Measurements from ENCODE around the gene CCDC149.

The CCDC149 gene

GRCh38 chr4:24912252-24913118, at the start of gene CCDC149:
Gene CCDC149 (minus strand): TSS chr4:24913042. CDS start chr4:24912864, 178 bp downstream.
- no peak for DNase-seq (ENCODE audit: low read depth in 2 of 2)

DNA sequence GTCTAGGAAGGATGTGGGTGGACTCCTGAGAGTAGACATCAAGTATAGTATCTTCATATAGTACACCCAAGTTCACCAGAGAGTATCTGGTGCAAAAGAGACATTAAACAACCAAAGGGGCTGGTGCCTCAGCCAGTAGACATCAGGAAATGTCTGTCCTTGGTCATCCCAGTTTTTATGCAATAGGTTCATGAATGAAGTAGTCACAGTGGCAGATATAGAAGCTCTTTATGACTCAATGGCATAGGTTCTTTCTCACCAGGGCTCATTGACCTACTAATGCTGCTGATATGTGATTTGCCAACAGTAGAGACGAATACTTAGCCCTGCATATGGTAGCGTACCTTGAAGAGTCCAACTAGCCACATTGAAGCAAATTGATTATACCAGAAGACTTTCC, 45.0 kb upstream of the CCDC149 start:
- DNase-seq (ENCODE audit: low read depth in 2 of 2) = no peak

- no peak for DNase-seq (ENCODE audit: low read depth in 2 of 2)
Observed at GRCh38 chr4:24956763-24957162, 43.9 kb upstream of the CCDC149 start.

GRCh38 chr4:24956091-24956490, 43.2 kb upstream of the CCDC149 start:
- no peak for DNase-seq (ENCODE audit: low read depth in 2 of 2)

DNA sequence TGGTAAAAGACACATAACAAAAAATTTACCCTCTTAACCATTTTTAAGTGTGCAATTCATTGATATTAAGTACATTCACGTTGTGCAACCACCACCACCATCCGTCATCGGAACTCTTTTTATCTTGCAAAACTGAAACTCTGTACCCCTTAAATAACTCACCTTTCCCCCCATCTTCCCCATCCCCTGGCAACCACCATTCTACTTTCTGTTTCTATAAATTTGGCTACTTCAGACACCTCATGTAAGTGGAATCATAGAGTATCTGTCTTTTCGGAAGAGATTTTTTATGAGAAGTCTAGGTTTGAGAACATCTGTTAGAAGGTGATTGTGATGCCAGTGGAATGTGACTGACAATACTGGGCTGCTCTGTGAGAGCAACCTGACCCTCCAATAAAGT, 39.8 kb upstream of the CCDC149 start:
- no peak for DNase-seq (ENCODE audit: low read depth in 2 of 2)

DNA sequence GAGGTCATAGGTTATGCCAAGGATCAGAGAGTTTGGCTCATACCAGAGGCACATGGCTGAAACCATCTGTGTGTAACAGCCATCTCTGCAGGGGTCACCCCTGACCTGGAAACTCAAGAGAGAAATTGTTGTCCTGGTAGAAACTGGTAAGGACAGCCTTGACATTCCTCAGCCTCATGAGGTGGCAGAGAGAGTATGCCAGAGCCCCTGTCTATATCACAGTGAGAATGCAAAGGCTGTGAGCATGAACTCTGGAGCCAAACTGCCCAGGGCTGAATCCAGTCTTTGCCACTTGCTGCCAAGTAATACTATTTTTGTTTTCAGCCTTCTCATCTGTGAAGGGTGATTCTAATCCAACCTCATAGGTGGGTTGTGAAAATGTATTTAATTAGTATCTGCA, 37.1 kb upstream of the CCDC149 start:
- no peak for DNase-seq (ENCODE audit: low read depth in 2 of 2)

DNA sequence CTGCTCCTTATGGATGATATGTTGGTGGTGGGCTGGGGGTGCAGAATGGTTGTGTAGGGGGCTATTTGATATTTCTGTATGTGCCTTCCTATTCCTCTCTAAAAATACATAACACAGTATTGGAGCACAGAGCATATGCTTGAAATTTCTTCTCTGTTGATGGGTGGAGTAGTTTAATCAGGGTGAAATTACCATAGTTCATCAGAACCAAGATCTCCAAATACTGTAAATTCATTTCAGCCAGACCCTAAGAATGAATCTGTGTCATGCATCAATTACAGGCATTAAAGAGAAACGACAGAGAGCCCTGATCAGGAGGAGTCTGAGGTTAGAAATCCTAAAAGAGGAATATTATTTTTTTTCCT, 25.1 kb upstream of the CCDC149 start:
- no peak for DNase-seq (ENCODE audit: low read depth in 2 of 2)

DNA sequence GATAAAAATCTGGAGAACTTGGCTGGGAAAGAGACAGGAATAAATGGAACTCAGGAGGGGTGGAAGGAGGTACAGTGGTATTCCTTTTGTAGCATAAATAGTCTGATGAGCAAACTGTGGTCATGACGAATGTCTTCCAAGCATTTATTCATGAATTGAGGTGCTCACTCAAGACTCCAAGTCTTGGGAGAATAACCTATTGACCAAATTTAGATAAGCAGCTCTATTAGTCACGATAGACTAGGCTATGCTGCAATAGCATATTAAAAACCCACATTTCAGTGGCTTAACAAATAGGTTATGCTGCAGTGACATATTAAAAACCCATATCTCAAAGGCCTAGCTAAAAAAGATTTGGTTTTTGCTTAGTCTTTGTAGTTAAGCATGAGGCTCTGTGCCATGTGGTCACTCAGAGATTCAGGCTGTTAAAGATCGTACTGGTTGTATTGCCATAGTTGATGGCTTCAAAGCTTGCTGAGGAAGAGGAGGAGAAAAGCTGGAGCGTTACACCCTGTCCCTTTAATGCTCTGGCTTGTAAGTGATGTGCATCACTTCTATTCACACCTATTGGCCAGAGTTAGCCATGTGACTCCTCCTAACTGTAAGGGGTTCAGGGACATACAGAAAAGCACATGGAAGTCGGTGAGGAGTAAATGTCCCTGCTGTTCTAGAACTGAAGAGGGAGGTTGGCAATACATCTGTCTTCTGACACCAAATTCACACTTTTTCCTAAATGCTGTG, 24.5 kb upstream of the CCDC149 start:
- DNase-seq (ENCODE audit: low read depth in 2 of 2) = no peak

DNA sequence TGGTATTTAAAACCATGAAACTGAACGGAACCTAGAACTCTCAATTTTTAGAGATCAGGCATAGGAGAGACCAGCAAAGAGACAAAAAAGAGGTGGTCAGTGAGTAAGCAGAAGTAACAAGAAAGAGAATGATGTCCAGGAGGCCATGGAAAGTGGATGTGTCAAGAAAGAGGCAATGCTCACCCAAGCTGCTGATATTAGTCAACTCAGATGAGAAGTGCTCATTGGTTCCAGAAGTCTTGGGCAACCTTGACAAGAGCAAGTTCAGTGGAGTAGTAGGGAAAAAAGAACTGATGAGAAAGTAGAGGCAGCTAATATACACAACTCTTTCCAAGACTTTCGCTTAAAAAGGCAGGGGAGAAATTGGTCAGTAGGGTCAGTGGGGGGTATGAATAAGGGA, 23.0 kb upstream of the CCDC149 start:
- DNase-seq (ENCODE audit: low read depth in 2 of 2) = no peak

DNA sequence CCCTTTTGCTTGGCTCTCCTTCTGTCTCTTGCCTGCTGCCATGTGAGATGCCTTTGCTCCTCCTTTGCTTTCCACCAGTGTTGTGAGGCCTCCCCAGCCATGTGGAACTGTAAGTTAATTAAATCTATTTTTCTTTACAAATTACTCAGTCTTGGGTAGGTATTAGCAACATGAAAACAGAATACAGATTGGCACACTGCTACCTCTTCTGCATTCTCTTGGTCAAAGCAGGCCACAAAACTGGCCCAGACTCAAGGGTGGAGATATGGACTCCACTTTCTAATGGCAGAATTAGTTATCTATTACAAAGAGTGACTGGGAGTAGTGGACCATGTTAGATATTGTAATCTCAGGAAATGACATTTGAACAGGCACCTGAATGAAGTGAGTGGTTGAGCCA, 21.5 kb upstream of the CCDC149 start:
- DNase-seq (ENCODE audit: low read depth in 2 of 2) = no peak

- no peak for DNase-seq (ENCODE audit: low read depth in 2 of 2)
Observed at GRCh38 chr4:24933684-24934275, 20.9 kb upstream of the CCDC149 start.

DNA sequence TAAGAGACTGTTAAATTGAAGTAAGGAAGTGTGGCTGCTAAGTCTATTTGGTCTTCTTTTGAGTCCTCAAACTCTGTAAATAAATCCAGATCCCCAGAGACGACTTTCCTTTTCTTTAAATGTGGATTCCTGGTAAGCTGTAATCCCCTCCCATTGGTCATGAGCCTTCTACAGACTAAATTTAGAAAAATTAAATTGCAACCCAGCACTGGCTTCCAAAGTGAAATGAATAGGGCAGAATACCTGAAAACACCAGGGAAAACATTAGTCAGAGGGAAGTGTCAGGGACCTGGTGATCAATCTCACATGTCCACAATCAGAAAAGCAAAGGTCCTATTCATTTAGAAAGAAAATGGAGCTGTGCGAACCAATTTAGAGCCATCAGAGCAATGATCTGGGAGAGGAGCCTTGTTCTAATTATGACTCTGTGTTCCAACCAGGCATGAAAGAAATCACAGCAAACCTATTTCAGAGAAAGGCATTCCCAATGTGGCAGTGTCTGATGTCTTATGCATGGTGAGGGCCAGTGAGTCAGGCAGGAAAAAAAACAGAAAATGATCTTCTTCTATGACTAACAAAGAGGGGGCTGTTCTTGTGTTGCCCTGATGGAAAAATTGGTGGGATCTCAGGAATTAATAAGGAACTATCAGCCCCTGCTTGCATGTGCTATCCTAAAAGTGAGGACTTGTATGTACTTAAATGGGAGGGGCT, 19.8 kb upstream of the CCDC149 start:
- DNase-seq (ENCODE audit: low read depth in 2 of 2) = no peak

DNA sequence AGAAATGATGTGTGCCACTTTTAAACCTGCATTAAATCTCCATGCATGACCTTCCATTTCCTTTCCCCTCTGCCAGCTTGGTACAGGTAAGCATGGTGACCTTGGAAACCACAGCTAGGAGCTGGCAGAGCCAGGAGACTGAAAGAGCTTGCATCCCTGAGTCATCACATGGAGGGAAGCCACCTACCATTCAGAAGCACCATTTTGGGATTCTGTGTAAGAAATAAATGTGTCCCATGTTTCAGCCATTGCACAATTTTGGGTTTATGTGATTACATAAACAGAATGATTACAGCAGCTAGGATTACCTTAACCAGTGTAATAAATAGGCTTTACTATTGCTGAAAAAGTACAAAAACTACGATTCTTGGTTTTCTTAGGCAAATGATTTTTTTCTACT, 17.3 kb upstream of the CCDC149 start:
- no peak for DNase-seq (ENCODE audit: low read depth in 2 of 2)

- DNase-seq (ENCODE audit: low read depth in 2 of 2) = no peak
Observed at GRCh38 chr4:24928708-24929107, 15.9 kb upstream of the CCDC149 start.

GRCh38 chr4:24927049-24927448, 14.2 kb upstream of the CCDC149 start:
- no peak for DNase-seq (ENCODE audit: low read depth in 2 of 2)

- no peak for DNase-seq (ENCODE audit: low read depth in 2 of 2)
Observed at GRCh38 chr4:24924309-24924781, 11.5 kb upstream of the CCDC149 start.

GRCh38 chr4:24923550-24923949, 10.7 kb upstream of the CCDC149 start:
- DNase-seq (ENCODE audit: low read depth in 2 of 2) = no peak

DNA sequence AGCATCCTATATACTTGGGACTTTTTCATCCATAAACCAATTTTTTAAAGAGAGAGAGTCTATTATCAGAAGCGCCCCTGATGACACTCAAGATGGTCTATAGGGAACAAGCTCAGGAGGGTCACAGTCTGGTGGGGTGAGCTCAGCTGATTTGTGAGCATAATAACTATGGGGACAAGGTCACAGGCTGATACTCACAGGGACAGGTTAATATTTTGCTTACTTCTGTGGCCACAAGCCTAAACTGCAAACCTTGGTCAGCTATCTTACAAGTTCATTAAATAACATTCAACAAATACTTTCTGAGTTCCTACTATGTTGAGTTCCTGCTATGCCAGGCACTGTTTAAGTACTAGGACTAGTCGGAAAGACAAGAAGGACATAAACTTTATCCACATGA, 10.2 kb upstream of the CCDC149 start:
- DNase-seq (ENCODE audit: low read depth in 2 of 2) = no peak

DNA sequence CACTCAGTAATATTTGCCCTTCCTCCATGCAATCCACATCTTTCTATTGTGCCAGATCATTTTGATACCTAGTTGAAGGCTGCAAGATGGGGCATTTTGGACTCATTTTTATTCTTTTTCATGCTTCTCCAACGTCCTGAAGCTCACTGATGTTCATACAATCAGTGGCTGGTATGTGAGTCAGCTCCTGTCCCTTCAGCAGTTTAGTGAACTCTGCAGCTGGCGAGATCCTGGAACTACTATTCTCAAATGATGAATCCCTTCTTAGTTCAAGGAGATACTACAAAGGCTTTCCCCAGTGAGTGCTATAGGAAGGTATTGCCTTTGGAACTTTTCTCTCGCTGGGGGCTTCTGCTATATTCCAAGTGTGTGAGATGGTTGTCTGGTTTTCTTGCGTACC, 9.6 kb upstream of the CCDC149 start:
- no peak for DNase-seq (ENCODE audit: low read depth in 2 of 2)

GRCh38 chr4:24921491-24921890, 8.6 kb upstream of the CCDC149 start:
- no peak for DNase-seq (ENCODE audit: low read depth in 2 of 2)

GRCh38 chr4:24920008-24920407, 7.2 kb upstream of the CCDC149 start:
- DNase-seq (ENCODE audit: low read depth in 2 of 2) = no peak
